ENCODE results near the gene SPEN.

GRCh38 chr1:15850471-15851001, 3.0 kb downstream of the SPEN start:
- TF ChIP-seq REST (IDR thresholded peaks at IDR 0.05; ENCODE audit: insufficient read depth in 1 of 2, low read depth in 2 of 2, low read length in 1 of 2) (no peak), SIN3A (IDR thresholded peaks at IDR 0.05; ENCODE audit: borderline replicate concordance, insufficient read depth, low read depth, low read length) (no peak), CTCF (IDR thresholded peaks at IDR 0.05) (no peak), POLR2AphosphoS5 (IDR thresholded peaks at IDR 0.05; ENCODE audit: low read depth, low read length) (no peak)

All from Panc1 (cell line).